Measurements from ENCODE around the gene USP19.

USP19 gene

GRCh38 chr3:49151610-49152009, 31.0 kb upstream of the USP19 start:
- no peaks in the 10 kb centered on the region for H3F3A ChIP-seq (ENCODE audit: insufficient read depth, low read length)
- DNase-seq = no peak
- TF ChIP-seq EZH2phosphoT487 (IDR thresholded peaks at IDR 0.05; ENCODE audit: low read length) (no peak), CTCF (IDR thresholded peaks at IDR 0.05; ENCODE audit: low read length) (no peak), EZH2 (optimal IDR thresholded peaks at IDR 0.05; ENCODE audit: low read depth, low read length) (no peak)
- H3K27ac ChIP-seq (ENCODE audit: low read length) = no peak overlapping the region
- H3K4me2 ChIP-seq (ENCODE audit: low read depth, low read length) = no peak overlapping the region
- H3K36me3 ChIP-seq (replicated peaks; ENCODE audit: insufficient read depth, low read length) = no peaks in the 10 kb centered on the region
- H3K9me2 ChIP-seq (replicated peaks; ENCODE audit: insufficient read depth, low read length) = no peaks in the 10 kb centered on the region
- no peak overlapping the region for H3K4me3 ChIP-seq (ENCODE audit: low read length)
- no peak overlapping the region for H2AFZ ChIP-seq (ENCODE audit: low read length)
- H3K4me1 ChIP-seq (ENCODE audit: low read length) = no peaks in the 10 kb centered on the region
- no peaks in the 10 kb centered on the region for H4K20me1 ChIP-seq (ENCODE audit: insufficient read depth, low read length)
- H3K9ac ChIP-seq (ENCODE audit: low read length) = no peak overlapping the region
- H3K27me3 ChIP-seq (replicated peaks; ENCODE audit: insufficient read depth, low read length) = no peaks in the 10 kb centered on the region
- no peaks in the 10 kb centered on the region for H3K79me2 ChIP-seq (ENCODE audit: low read length)
- no peaks in the 10 kb centered on the region for H3K9me3 ChIP-seq (replicated peaks; ENCODE audit: insufficient read depth, low read length)

- Histone ChIP-seq H3K9ac (ENCODE audit: low read length) (no peak overlapping the region), H3K27ac (ENCODE audit: low read length) (no peak overlapping the region), H3K9me2 (replicated peaks; ENCODE audit: insufficient read depth, low read length) (no peaks in the 10 kb centered on the region), H3K4me3 (ENCODE audit: low read length) (no peak overlapping the region), H2AFZ (ENCODE audit: low read length) (no peak overlapping the region), H4K20me1 (ENCODE audit: insufficient read depth, low read length) (no peaks in the 10 kb centered on the region), H3K79me2 (ENCODE audit: low read length) (no peaks in the 10 kb centered on the region), H3K27me3 (replicated peaks; ENCODE audit: insufficient read depth, low read length) (no peaks in the 10 kb centered on the region), H3F3A (ENCODE audit: insufficient read depth, low read length) (no peaks in the 10 kb centered on the region), H3K9me3 (replicated peaks; ENCODE audit: insufficient read depth, low read length) (no peaks in the 10 kb centered on the region), H3K4me2 (ENCODE audit: low read depth, low read length) (no peak overlapping the region), H3K4me1 (ENCODE audit: low read length) (no peaks in the 10 kb centered on the region), H3K36me3 (replicated peaks; ENCODE audit: insufficient read depth, low read length) (no peaks in the 10 kb centered on the region)
- no peak for DNase-seq
- no peak for TF ChIP-seq EZH2phosphoT487 (IDR thresholded peaks at IDR 0.05; ENCODE audit: low read length)
Measured at GRCh38 chr3:49148159-49148558, 27.5 kb upstream of the USP19 start.

DNA sequence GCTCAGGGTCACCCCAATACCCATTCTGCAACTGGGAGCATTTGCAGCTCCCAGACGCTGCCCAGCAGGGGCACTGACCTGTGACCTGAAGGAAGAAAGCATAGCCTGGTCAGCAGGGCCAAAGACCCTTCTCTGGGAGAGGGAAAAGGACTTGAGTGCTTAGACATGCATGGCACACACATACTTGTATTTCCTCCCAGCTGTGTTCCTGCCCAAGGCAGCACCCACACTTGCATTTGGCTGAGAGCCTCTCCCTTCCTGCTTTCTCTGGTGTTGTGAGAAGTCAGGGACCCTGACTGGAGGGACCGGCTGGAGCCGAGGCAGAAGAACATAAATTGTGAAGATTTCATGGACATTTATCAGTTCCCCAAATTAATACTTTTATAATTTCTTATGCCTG, 19.5 kb upstream of the USP19 start:
- no peaks in the 10 kb centered on the region for H3K9me3 ChIP-seq (replicated peaks; ENCODE audit: insufficient read depth, low read length)
- no peak for DNase-seq
- H3K27me3 ChIP-seq (replicated peaks; ENCODE audit: insufficient read depth, low read length) = no peaks in the 10 kb centered on the region; the same call in 1 of the 2 replicates
- H3K4me2 ChIP-seq (ENCODE audit: low read depth, low read length) = no peak overlapping the region
- H3F3A ChIP-seq (ENCODE audit: insufficient read depth, low read length) = no peaks in the 10 kb centered on the region
- H3K9ac ChIP-seq (ENCODE audit: low read length) = no peak overlapping the region
- H3K4me3 ChIP-seq (ENCODE audit: low read length) = no peak overlapping the region
- H3K79me2 ChIP-seq (ENCODE audit: low read length) = no peaks in the 10 kb centered on the region
- no peak overlapping the region for H2AFZ ChIP-seq (ENCODE audit: low read length)
- H3K9me2 ChIP-seq (replicated peaks; ENCODE audit: insufficient read depth, low read length) = no peaks in the 10 kb centered on the region
- H3K36me3 ChIP-seq (replicated peaks; ENCODE audit: insufficient read depth, low read length) = no peaks in the 10 kb centered on the region
- H3K4me1 ChIP-seq (ENCODE audit: low read length) = no peaks in the 10 kb centered on the region
- H3K27ac ChIP-seq (ENCODE audit: low read length) = no peak overlapping the region
- no peaks in the 10 kb centered on the region for H4K20me1 ChIP-seq (ENCODE audit: insufficient read depth, low read length)
- TF ChIP-seq EZH2phosphoT487 (IDR thresholded peaks at IDR 0.05; ENCODE audit: low read length) (no peak), CTCF (IDR thresholded peaks at IDR 0.05; ENCODE audit: low read length) (no peak), EZH2 (optimal IDR thresholded peaks at IDR 0.05; ENCODE audit: low read depth, low read length) (no peak)

- Histone ChIP-seq H3K27me3 (replicated peaks; ENCODE audit: insufficient read depth, low read length) (no peaks in the 10 kb centered on the region; the same call in 1 of the 2 replicates), H3F3A (ENCODE audit: insufficient read depth, low read length) (no peaks in the 10 kb centered on the region), H3K27ac (ENCODE audit: low read length) (no peak overlapping the region), H3K9ac (ENCODE audit: low read length) (no peak overlapping the region), H3K9me3 (replicated peaks; ENCODE audit: insufficient read depth, low read length) (no peaks in the 10 kb centered on the region), H3K79me2 (ENCODE audit: low read length) (no peaks in the 10 kb centered on the region), H4K20me1 (ENCODE audit: insufficient read depth, low read length) (no peaks in the 10 kb centered on the region), H3K4me1 (ENCODE audit: low read length) (no peaks in the 10 kb centered on the region), H3K9me2 (replicated peaks; ENCODE audit: insufficient read depth, low read length) (no peaks in the 10 kb centered on the region), H3K4me3 (ENCODE audit: low read length) (no peak overlapping the region), H3K4me2 (ENCODE audit: low read depth, low read length) (no peak overlapping the region), H3K36me3 (replicated peaks; ENCODE audit: insufficient read depth, low read length) (no peaks in the 10 kb centered on the region), H2AFZ (ENCODE audit: low read length) (no peak overlapping the region)
- DNase-seq = no peak
- TF ChIP-seq EZH2phosphoT487 (IDR thresholded peaks at IDR 0.05; ENCODE audit: low read length) = no peak
- TF ChIP-seq EZH2 (optimal IDR thresholded peaks at IDR 0.05; ENCODE audit: low read depth, low read length) = no peak
- no peak for TF ChIP-seq CTCF (IDR thresholded peaks at IDR 0.05; ENCODE audit: low read length)
Measured at GRCh38 chr3:49135499-49135898, 14.9 kb upstream of the USP19 start.

Data from MM.1S (cell line).